Measurements from ENCODE around the gene KRT10.
"Not testable (repeated sequence)": the region's sequence is repeated elsewhere in the genome, so short reads cannot be mapped to it uniquely, and the experiment has no call there.

Gene KRT10

GRCh38 chr17:40822132-40822812, at the start of gene KRT10:
TSS of gene KRT10 (minus strand) at chr17:40822614. CDS start at chr17:40822585, 29 bp downstream.
- no peak for DNase-seq

GRCh38 chr17:40871316-40871715, 48.9 kb upstream of the KRT10 start:
- no peak for DNase-seq

GRCh38 chr17:40870136-40870535, 47.7 kb upstream of the KRT10 start:
- no peak for DNase-seq

GRCh38 chr17:40866838-40867237, 44.4 kb upstream of the KRT10 start, which contains the start of gene KRT12:
TSS of gene KRT12 (minus strand) at chr17:40867223. CDS start at chr17:40867186, 37 bp downstream.
- DNase-seq, result no peak

GRCh38 chr17:40864661-40865390, 42.4 kb upstream of the KRT10 start:
- DNase-seq, result no peak

- DNase-seq, result no peak
Observed at GRCh38 chr17:40862985-40863733, 40.7 kb upstream of the KRT10 start.

- no peak for DNase-seq
Observed at GRCh38 chr17:40859536-40859935, 37.1 kb upstream of the KRT10 start.

- not testable (repeated sequence) for DNase-seq
Observed at GRCh38 chr17:40858667-40859066, 36.3 kb upstream of the KRT10 start.

- DNase-seq, result no peak
Observed at GRCh38 chr17:40857535-40857934, 35.1 kb upstream of the KRT10 start.

GRCh38 chr17:40854175-40854814, 31.9 kb upstream of the KRT10 start:
- no peak for DNase-seq

GRCh38 chr17:40852364-40852763, 29.9 kb upstream of the KRT10 start:
- DNase-seq, result no peak

GRCh38 chr17:40850293-40850972, 28.0 kb upstream of the KRT10 start:
- DNase-seq, result no peak

- no peak for DNase-seq
Observed at GRCh38 chr17:40849723-40850122, 27.3 kb upstream of the KRT10 start.

- DNase-seq, result no peak
Observed at GRCh38 chr17:40848583-40849235, 26.3 kb upstream of the KRT10 start.

GRCh38 chr17:40846515-40847144, 24.2 kb upstream of the KRT10 start:
- DNase-seq, result no peak

GRCh38 chr17:40844671-40845107, 22.3 kb upstream of the KRT10 start:
- no peak for DNase-seq

GRCh38 chr17:40843242-40843641, 20.8 kb upstream of the KRT10 start:
- no peak for DNase-seq

- no peak for DNase-seq
Observed at GRCh38 chr17:40841246-40841645, 18.8 kb upstream of the KRT10 start.

GRCh38 chr17:40839194-40839593, 16.8 kb upstream of the KRT10 start:
- DNase-seq, result no peak

- no peak for DNase-seq
Observed at GRCh38 chr17:40836020-40836419, 13.6 kb upstream of the KRT10 start.

- DNase-seq, result no peak
Observed at GRCh38 chr17:40833882-40834281, 11.5 kb upstream of the KRT10 start.
